Activated CD8-positive, alpha-beta T cell treated with anti-CD3 and anti-CD28 coated beads for 36 hours (primary cell): ENCODE measurements around the gene SBK2. TPM values are rescaled to one million over a fixed set of nuclear protein-coding genes. Genes with fewer than 3 reads are reported as not detected.

Source experiments
- ATAC-seq: fragments of 200-7000 bp; cut with Tn5 transposase; one replicate; pipeline ENCODE4 v1.10.0; 2021; ENCODE audit warnings: mild to moderate bottlenecking, moderate library complexity
- CTCF ChIA-PET: fragments of 350-600 bp; sonication (Branson Sonifier 250); formaldehyde crosslinking; loops from one replicate; lab custom pipeline; 2021; ENCODE audit warnings: antibody characterized with exemption; lab: Charles Lee
- POLR2A ChIA-PET: fragments of 350-600 bp; sonication (Branson Sonifier 250); formaldehyde crosslinking; loops from one replicate; lab custom pipeline; 2021; ENCODE audit warnings: antibody characterized with exemption; lab: Charles Lee
- DNase-seq: peaks from one replicate; pipeline ENCODE4 v3.0.0-alpha.2; 2020
- H3K27ac Mint-ChIP-seq: one replicate; pipeline ENCODE4 v1.8.0; 2021; ENCODE audit warnings: mild to moderate bottlenecking, mixed read lengths
- H3K27me3 Mint-ChIP-seq: one replicate; pipeline ENCODE4 v1.8.0; 2021; ENCODE audit warnings: mixed read lengths
- H3K36me3 Mint-ChIP-seq: one replicate; pipeline ENCODE4 v1.8.0; 2021; ENCODE audit warnings: low read depth, mixed read lengths
- H3K4me1 Mint-ChIP-seq: one replicate; pipeline ENCODE4 v1.8.0; 2021; ENCODE audit warnings: low read depth, mixed read lengths
- H3K4me3 Mint-ChIP-seq: one replicate; pipeline ENCODE4 v1.8.0; 2021; ENCODE audit warnings: mild to moderate bottlenecking, moderate library complexity, mixed read lengths
- H3K9me3 Mint-ChIP-seq: one replicate; pipeline ENCODE4 v1.8.0; 2021; ENCODE audit warnings: mixed read lengths
- CTCF ChIP-seq: fragments of 200-600 bp; IDR thresholded peaks from one replicate; pipeline ENCODE4 v1.8.0; 2022; ENCODE audit warnings: antibody characterized with exemption, mild to moderate bottlenecking
- intact Hi-C: fragments of 100-400 bp; cut with micrococcal nuclease; formaldehyde crosslinking; loops from one replicate; pipeline ENCODE4 v1.10.0; 2022
- total RNA-seq, 2 experiments: library from RNA; stranded (reverse); gene quantifications; one replicate each; pipeline ENCODE4 v1.2.3, GENCODE V29; 2021

SBK2 gene
- total RNA-seq, 2 experiments from 2014 or later, result not detected

- ATAC-seq (no peak), DNase-seq (no peak)
- no peak for TF ChIP-seq CTCF
- ChIA-PET POLR2A (no interaction called here), CTCF (interaction anchor here (1.0 to 1.5 kb wide), 2 partner anchors 40 to 98 kb away, joined by 3 to 7 read pairs; partner anchors contain the start of gene ZNF865)
- Mint-ChIP-seq H3K4me1 (peaks cover 10% of the 10 kb centered on the region), H3K4me3 (no peak overlapping the region), H3K9me3 (peaks cover 2% of the 10 kb centered on the region), H3K27me3 (peaks cover 6% of the 10 kb centered on the region), H3K27ac (no peak overlapping the region), H3K36me3 (peaks cover 2% of the 10 kb centered on the region)
- intact Hi-C loops, result no loop called here
Measured at GRCh38 chr19:55508120-55508519, 28.8 kb downstream of the SBK2 start.

- intact Hi-C loops, result loop anchor here (5.0 kb wide), 1 partner anchor 38 kb away; no protein-coding TSS in a partner anchor
- POLR2A ChIA-PET, result interaction anchor here (1.1 kb wide), 1 partner anchor 20 kb away, joined by 3 read pairs; the partner anchor contains the start of gene NAT14
- peaks cover 2% of the 10 kb centered on the region for H3K36me3 Mint-ChIP-seq
- ATAC-seq (no peak), DNase-seq (no peak)
- no peak for TF ChIP-seq CTCF
- H3K4me3 Mint-ChIP-seq, result no peak overlapping the region
- CTCF ChIA-PET, result interaction anchor here (1.0 to 3.1 kb wide), 18 partner anchors 9 to 417 kb away, joined by 3 to 77 read pairs (median 13); partner anchors contain the start of genes C19orf85, ISOC2, NAT14 and SSC5D
- peaks cover 6% of the 10 kb centered on the region for H3K27me3 Mint-ChIP-seq
- peaks cover 23% of the 10 kb centered on the region for H3K4me1 Mint-ChIP-seq
- H3K9me3 Mint-ChIP-seq, result peaks cover 3% of the 10 kb centered on the region
- H3K27ac Mint-ChIP-seq, result no peak overlapping the region
Measured at GRCh38 chr19:55504981-55505380, 32.0 kb downstream of the SBK2 start.

- Mint-ChIP-seq H3K36me3 (peaks cover 2% of the 10 kb centered on the region), H3K27me3 (peaks cover 5% of the 10 kb centered on the region), H3K4me3 (peak overlapping the region; percentile 70), H3K4me1 (peaks cover 23% of the 10 kb centered on the region), H3K27ac (no peak overlapping the region), H3K9me3 (peaks cover 3% of the 10 kb centered on the region)
- POLR2A ChIA-PET, result interaction anchor here (1.0 to 1.4 kb wide), 5 partner anchors 30 to 132 kb away, joined by 3 to 4 read pairs (median 3); no protein-coding TSS in a partner anchor
- intact Hi-C loops, result loop anchor here (5.0 kb wide), 1 partner anchor 37 kb away; no protein-coding TSS in a partner anchor
- no peak for TF ChIP-seq CTCF
- DNase-seq (no peak), ATAC-seq (no peak)
- CTCF ChIA-PET, result interaction anchor here (0.7 to 3.1 kb wide), 47 partner anchors 10 to 623 kb away, joined by 3 to 77 read pairs (median 6); partner anchors contain the start of genes C19orf85, FIZ1, ISOC2 and NAT14
Measured at GRCh38 chr19:55504252-55504603, 32.7 kb downstream of the SBK2 start.

GRCh38 chr19:55503502-55504251 lies 33.3 kb downstream of the SBK2 start:
- Mint-ChIP-seq H3K36me3 (peaks cover 2% of the 10 kb centered on the region), H3K9me3 (peaks cover 3% of the 10 kb centered on the region), H3K27me3 (peaks cover 3% of the 10 kb centered on the region), H3K27ac (peak overlapping the region; percentile 78), H3K4me1 (peaks cover 23% of the 10 kb centered on the region), H3K4me3 (peak overlapping the region; percentile 70)
- POLR2A ChIA-PET, result interaction anchor here (0.6 to 1.4 kb wide), 7 partner anchors 16 to 133 kb away, joined by 3 to 4 read pairs (median 3); no protein-coding TSS in a partner anchor
- ATAC-seq, result peak; percentile 96
- CTCF ChIA-PET, result interaction anchor here (0.6 to 3.1 kb wide), 54 partner anchors 9 to 623 kb away, joined by 3 to 77 read pairs (median 5); partner anchors contain the start of genes C19orf85, FIZ1, ISOC2 and NAT14
- TF ChIP-seq CTCF, result peak; percentile 99
- DNase-seq, result peak; percentile 92
- intact Hi-C loops, result loop anchor here (5.0 kb wide), 1 partner anchor 36 kb away; no protein-coding TSS in a partner anchor
